Uterus (tissue), 4 donors: ENCODE measurements around the gene HECTD1. TPM values are rescaled to one million over a fixed set of nuclear protein-coding genes. Genes with fewer than 3 reads are reported as not detected.
"Not testable (repeated sequence)": the region's sequence is repeated elsewhere in the genome, so short reads cannot be mapped to it uniquely, and the experiment has no call there.

ENCODE experiments used
- DNase-seq, 2 donors: peaks; one replicate each; pipeline ENCODE4 v3.0.0-alpha.2; 2019 to 2020
- H3K27ac ChIP-seq, 2 donors: fragments of 200-600 bp; sonication (generic); 1 replicate in 1 of 2; 2 replicates in 1 of 2; pipeline ENCODE4 v1.5.1; 2016 to 2018
- H3K27me3 ChIP-seq, 2 donors: fragments of 200-600 bp; sonication (generic); one replicate each; pipeline ENCODE4 v1.5.1; 2018 to 2019; ENCODE audit warnings: control low read depth in 1 of 2
- H3K36me3 ChIP-seq, 2 donors: fragments of 200-600 bp; sonication (generic); one replicate each; pipeline ENCODE4 v1.5.1; 2019; ENCODE audit warnings: control low read depth in 1 of 2
- H3K4me1 ChIP-seq, 2 donors: fragments of 200-600 bp; sonication (generic); one replicate each; pipeline ENCODE4 v1.5.1; 2018 to 2019; ENCODE audit warnings: control low read depth in 1 of 2
- H3K4me3 ChIP-seq, 2 donors: fragments of 200-600 bp; sonication (generic); 1 replicate in 1 of 2; 2 replicates in 1 of 2; pipeline ENCODE4 v1.5.1; 2018 to 2019; ENCODE audit warnings: mild to moderate bottlenecking in 1 of 2
- H3K9me3 ChIP-seq, 2 donors: fragments of 200-600 bp; sonication (generic); one replicate each; pipeline ENCODE4 v1.5.1; 2019; ENCODE audit warnings: control low read depth in 1 of 2
- POLR2A ChIP-seq, 2 donors: fragments of 450-650 bp; IDR thresholded peaks; one replicate each; pipeline ENCODE4 v1.6.1; 2016; ENCODE audit warnings: antibody characterized with exemption in 2 of 2, mild to moderate bottlenecking in 1 of 2, moderate library complexity in 1 of 2
- intact Hi-C: fragments of 100-400 bp; cut with DNase I; formaldehyde crosslinking; loops from one replicate; pipeline ENCODE4 v1.15.1; 2023; ENCODE audit warnings: low total_unique reads
- total RNA-seq, 4 donors: library from RNA; depleted of rRNA in 3 of 4; stranded (reverse); fragments of >200 nt in 3 of 4; gene quantifications; one replicate each; pipeline versions ENCODE4 v1.1.0 to v1.2.4, GENCODE V29; 2014 to 2023
- TF ChIP-seq, protein P1 (sequence below), 4 experiments: fragments of 200-600 bp in 2 of 4; fragments of 450-650 bp in 2 of 4; sonication (generic) in 2 of 4; IDR thresholded peaks; one replicate each; pipeline ENCODE4 v1.5.1; 2016 to 2019; ENCODE audit warnings: antibody characterized with exemption in 4 of 4, mild to moderate bottlenecking in 2 of 4, moderate library complexity in 1 of 4
- donor health status: DM: yes; HTN: yes; CAD: no.

Gene HECTD1
- total RNA-seq, 4 donors from 2014 or later, result 99.4 to 434 (median 307) TPM

- H3K27ac ChIP-seq, result no peak overlapping the region
- TF ChIP-seq, protein P1, sequence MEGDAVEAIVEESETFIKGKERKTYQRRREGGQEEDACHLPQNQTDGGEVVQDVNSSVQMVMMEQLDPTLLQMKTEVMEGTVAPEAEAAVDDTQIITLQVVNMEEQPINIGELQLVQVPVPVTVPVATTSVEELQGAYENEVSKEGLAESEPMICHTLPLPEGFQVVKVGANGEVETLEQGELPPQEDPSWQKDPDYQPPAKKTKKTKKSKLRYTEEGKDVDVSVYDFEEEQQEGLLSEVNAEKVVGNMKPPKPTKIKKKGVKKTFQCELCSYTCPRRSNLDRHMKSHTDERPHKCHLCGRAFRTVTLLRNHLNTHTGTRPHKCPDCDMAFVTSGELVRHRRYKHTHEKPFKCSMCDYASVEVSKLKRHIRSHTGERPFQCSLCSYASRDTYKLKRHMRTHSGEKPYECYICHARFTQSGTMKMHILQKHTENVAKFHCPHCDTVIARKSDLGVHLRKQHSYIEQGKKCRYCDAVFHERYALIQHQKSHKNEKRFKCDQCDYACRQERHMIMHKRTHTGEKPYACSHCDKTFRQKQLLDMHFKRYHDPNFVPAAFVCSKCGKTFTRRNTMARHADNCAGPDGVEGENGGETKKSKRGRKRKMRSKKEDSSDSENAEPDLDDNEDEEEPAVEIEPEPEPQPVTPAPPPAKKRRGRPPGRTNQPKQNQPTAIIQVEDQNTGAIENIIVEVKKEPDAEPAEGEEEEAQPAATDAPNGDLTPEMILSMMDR (IDR thresholded peaks at IDR 0.05), result no peak
- TF ChIP-seq POLR2A (IDR thresholded peaks at IDR 0.05), result no peak
- no peaks in the 10 kb centered on the region for H3K36me3 ChIP-seq
- H3K4me1 ChIP-seq, result no peaks in the 10 kb centered on the region
- no peaks in the 10 kb centered on the region for H3K27me3 ChIP-seq
- DNase-seq, result no peak
- H3K9me3 ChIP-seq, result no peaks in the 10 kb centered on the region
- H3K4me3 ChIP-seq, result no peak overlapping the region
- intact Hi-C loops, result no loop called here
Measured at GRCh38 chr14:31241450-31242114, 34.0 kb upstream of the HECTD1 start.

DNA sequence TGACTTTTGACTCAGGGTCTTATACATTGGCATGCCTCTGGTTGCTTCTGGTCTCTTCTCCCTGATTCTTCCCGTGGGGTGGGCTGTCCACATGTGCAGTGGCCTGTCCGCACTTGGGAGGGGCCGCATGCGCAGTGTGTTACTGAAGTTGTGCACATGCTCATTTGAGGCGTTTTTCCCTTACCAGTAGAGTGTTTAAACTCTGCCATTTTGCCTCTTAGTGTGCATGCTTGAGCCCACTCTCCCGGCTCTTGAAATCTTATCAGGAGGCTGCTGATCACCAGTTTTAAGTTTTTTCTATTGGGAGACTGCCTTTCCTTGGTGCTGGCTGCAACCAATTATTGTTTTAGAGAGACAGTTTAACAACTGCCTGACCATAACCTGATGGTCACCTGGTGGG is 32.1 kb upstream of the HECTD1 start:
- no peak for DNase-seq
- Histone ChIP-seq H3K4me3 (no peak overlapping the region), H3K27me3 (no peaks in the 10 kb centered on the region), H3K9me3 (no peaks in the 10 kb centered on the region), H3K36me3 (no peaks in the 10 kb centered on the region), H3K4me1 (no peaks in the 10 kb centered on the region), H3K27ac (no peak overlapping the region)
- TF ChIP-seq POLR2A (IDR thresholded peaks at IDR 0.05), result no peak
- TF ChIP-seq, protein P1 (IDR thresholded peaks at IDR 0.05), result no peak
- intact Hi-C loops, result no loop called here

- intact Hi-C loops, result no loop called here
- DNase-seq, result no peak
- H3K27me3 ChIP-seq, result no peaks in the 10 kb centered on the region
- no peaks in the 10 kb centered on the region for H3K36me3 ChIP-seq
- no peaks in the 10 kb centered on the region for H3K4me1 ChIP-seq
- H3K4me3 ChIP-seq, result no peak overlapping the region
- H3K9me3 ChIP-seq, result no peaks in the 10 kb centered on the region
- no peak overlapping the region for H3K27ac ChIP-seq
- TF ChIP-seq, protein P1 (IDR thresholded peaks at IDR 0.05), result no peak
- TF ChIP-seq POLR2A (IDR thresholded peaks at IDR 0.05), result no peak
Measured at GRCh38 chr14:31235462-31235861, 27.9 kb upstream of the HECTD1 start.

DNA sequence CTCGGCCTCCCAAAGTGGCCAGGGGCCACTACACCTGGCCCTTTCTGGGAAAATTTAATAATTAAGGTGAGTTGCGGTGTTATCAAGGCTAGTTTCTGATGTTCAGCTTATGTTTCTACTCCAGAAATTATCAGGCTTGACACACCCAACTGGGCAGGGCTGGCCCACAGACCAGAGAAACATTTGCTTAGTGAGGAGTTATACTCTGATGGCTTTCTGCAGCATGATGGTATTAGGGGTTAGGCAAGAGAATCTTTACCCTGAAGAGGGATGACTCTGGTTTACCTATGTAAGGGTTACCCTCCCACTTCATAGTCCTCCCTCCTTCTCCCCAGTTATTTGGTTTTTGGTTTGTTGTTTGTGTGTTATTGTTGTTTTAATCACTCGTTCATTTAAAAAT is 24.5 kb upstream of the HECTD1 start:
- intact Hi-C loops, result no loop called here
- Histone ChIP-seq H3K36me3 (no peaks in the 10 kb centered on the region), H3K27me3 (no peaks in the 10 kb centered on the region), H3K9me3 (no peaks in the 10 kb centered on the region), H3K4me1 (no peaks in the 10 kb centered on the region), H3K4me3 (no peak overlapping the region), H3K27ac (no peak overlapping the region)
- TF ChIP-seq, protein P1 (IDR thresholded peaks at IDR 0.05), result no peak
- no peak for TF ChIP-seq POLR2A (IDR thresholded peaks at IDR 0.05)
- DNase-seq, result no peak

DNA sequence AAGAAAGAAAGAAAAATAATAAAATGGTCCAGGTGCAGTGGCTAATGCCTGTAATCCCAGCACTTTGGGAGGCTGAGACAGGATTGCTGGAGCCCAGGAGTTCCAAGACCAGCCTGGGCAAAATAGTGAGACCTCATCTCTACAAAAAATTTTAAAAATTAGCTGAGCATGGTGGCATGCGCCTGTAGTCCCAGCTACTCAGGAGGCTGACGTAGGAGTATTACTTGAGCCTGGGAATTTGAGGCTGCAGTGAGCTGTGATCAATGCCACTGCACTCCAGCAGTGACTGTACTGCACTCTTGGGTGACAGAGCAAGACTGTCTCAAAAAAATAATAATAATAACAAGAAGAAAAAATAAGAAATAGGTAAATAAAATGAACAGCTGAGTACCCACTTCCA is 23.7 kb upstream of the HECTD1 start:
- H3K27ac ChIP-seq, H3K4me3 ChIP-seq, intact Hi-C loops, H3K36me3 ChIP-seq, H3K4me1 ChIP-seq, H3K27me3 ChIP-seq, DNase-seq, H3K9me3 ChIP-seq: not testable (repeated sequence)

GRCh38 chr14:31230573-31230958 is 23.0 kb upstream of the HECTD1 start:
- no peaks in the 10 kb centered on the region for H3K4me1 ChIP-seq
- no peaks in the 10 kb centered on the region for H3K36me3 ChIP-seq
- H3K27me3 ChIP-seq, result no peaks in the 10 kb centered on the region
- H3K27ac ChIP-seq, result no peak overlapping the region
- intact Hi-C loops, result no loop called here
- H3K9me3 ChIP-seq, result no peaks in the 10 kb centered on the region
- no peak for TF ChIP-seq POLR2A (IDR thresholded peaks at IDR 0.05)
- TF ChIP-seq, protein P1 (IDR thresholded peaks at IDR 0.05), result no peak
- no peak for DNase-seq
- no peak overlapping the region for H3K4me3 ChIP-seq
